ENCODE measurements around the gene F8. TPM values are rescaled to one million over a fixed set of nuclear protein-coding genes. Genes with fewer than 3 reads are reported as not detected.

The F8 gene
- total and polyA plus RNA-seq, 9 of the 15 experiments (the other 6 are each of a cell fraction or from before 2014, with no cell fraction given), result 0.41 to 3.8 (median 0.91) TPM

- TF ChIP-seq STAT6 (CRISPR knock-in tag; IDR thresholded peaks at IDR 0.05), result no peak
- TF ChIP-seq ZNF146 (CRISPR knock-in tag; IDR thresholded peaks at IDR 0.05; ENCODE audit: unreplicated experiment), result no peak
- TF ChIP-seq POU5F1 (IDR thresholded peaks at IDR 0.05; ENCODE audit: borderline replicate concordance, low read depth, low read length, partially characterized antibody), result no peak
- no peak for TF ChIP-seq ZNF274 (IDR thresholded peaks at IDR 0.05; ENCODE audit: borderline replicate concordance, low read depth, low read length)
- TF ChIP-seq ZBTB49 (CRISPR knock-in tag; IDR thresholded peaks at IDR 0.05; ENCODE audit: borderline replicate concordance), result no peak
- no peak for TF ChIP-seq NFIX (CRISPR knock-in tag; IDR thresholded peaks at IDR 0.05; ENCODE audit: low read depth)
- no peak for TF ChIP-seq HOXB6 (CRISPR knock-in tag; IDR thresholded peaks at IDR 0.05; ENCODE audit: borderline replicate concordance)
- TF ChIP-seq ZNF639 (CRISPR knock-in tag; conservative IDR thresholded peaks at IDR 0.05 in 1 of 2, IDR thresholded peaks at IDR 0.05 in 1 of 2), result peak in 1 of 2 experiments; percentile 99; a peak in 2 of 4 replicates
- no peak for TF ChIP-seq ZNF717 (CRISPR knock-in tag; IDR thresholded peaks at IDR 0.05)
- peak; percentile 86 for TF ChIP-seq PRDM10 (IDR thresholded peaks at IDR 0.05; ENCODE audit: partially characterized antibody)
- peak; percentile 74 for TF ChIP-seq TAF1 (IDR thresholded peaks at IDR 0.05; ENCODE audit: control insufficient read depth, extremely low read depth, insufficient read depth, low read length, severe bottlenecking)
Observed at GRCh38 chrX:155026727-155027508, 4.4 kb upstream of the F8 start, which contains the start of gene FUNDC2 (continued).

Data from K562 (cell line).